C4-2B (cell line): ENCODE results near the gene SLC13A2.

Experiments
- H3K27ac ChIP-seq: fragments of 450-650 bp; 2 replicates; pipeline ENCODE4 v1.5.1; 2017
- ZFX ChIP-seq: fragments of 450-650 bp; IDR thresholded peaks from 2 replicates; pipeline ENCODE4 v1.6.1; 2017
- TF ChIP-seq, protein P1 (sequence below): fragments of 450-650 bp; conservative IDR thresholded peaks from 2 replicates; pipeline ENCODE4 v1.5.1; 2017; ENCODE audit warnings: mild to moderate bottlenecking

Gene SLC13A2

DNA sequence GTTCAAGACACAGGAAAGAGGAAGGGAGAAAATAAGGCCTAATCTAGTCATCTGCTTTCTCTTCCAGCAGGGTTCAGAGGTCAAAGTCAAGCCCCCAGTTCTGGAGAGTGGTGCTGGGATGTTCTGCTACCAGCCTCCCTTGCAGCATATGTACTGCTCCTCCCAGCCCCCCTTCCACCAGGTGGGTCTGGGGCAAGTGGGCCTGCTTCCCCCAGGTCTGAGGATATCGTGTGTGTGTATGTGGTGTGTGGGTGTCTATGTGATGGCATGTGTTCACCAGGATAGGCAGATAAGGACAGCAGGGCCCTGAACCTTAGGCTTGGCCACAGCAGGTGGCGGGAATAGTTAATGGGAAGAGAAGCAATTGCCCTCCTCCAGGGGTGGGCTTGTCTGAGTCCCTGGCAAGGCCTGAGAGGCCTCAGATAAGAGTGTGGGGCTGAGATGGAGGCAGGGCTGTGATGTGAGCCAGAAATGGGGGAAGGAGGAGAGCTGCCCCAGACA lies 53.8 kb downstream of the SLC13A2 start:
- H3K27ac ChIP-seq = peak overlapping the region; percentile 86
- TF ChIP-seq ZFX = no peak
- TF ChIP-seq, protein P1, sequence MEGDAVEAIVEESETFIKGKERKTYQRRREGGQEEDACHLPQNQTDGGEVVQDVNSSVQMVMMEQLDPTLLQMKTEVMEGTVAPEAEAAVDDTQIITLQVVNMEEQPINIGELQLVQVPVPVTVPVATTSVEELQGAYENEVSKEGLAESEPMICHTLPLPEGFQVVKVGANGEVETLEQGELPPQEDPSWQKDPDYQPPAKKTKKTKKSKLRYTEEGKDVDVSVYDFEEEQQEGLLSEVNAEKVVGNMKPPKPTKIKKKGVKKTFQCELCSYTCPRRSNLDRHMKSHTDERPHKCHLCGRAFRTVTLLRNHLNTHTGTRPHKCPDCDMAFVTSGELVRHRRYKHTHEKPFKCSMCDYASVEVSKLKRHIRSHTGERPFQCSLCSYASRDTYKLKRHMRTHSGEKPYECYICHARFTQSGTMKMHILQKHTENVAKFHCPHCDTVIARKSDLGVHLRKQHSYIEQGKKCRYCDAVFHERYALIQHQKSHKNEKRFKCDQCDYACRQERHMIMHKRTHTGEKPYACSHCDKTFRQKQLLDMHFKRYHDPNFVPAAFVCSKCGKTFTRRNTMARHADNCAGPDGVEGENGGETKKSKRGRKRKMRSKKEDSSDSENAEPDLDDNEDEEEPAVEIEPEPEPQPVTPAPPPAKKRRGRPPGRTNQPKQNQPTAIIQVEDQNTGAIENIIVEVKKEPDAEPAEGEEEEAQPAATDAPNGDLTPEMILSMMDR = no peak

DNA sequence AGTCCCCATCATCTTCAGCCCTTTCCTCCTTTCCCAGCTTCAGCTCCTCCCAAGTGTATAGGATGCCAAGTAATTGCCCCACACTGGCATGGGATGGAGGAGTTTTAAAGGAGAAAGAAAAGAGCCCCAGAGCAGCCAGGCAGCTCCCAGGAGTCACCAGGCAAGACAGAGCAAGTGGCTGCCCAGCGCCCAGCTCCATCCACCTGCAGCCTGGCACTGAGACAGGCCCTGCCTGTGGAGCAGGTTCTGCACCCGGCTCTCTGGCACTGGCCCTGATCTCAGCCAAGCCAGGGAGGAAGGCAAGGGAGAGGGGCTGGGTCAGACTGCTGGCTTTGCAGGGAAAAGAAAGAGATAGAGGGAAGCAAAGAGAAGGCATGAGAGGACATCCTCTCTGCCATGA lies 54.4 kb downstream of the SLC13A2 start:
- H3K27ac ChIP-seq = peak overlapping the region; percentile 86
- no peak for TF ChIP-seq ZFX
- TF ChIP-seq, protein P1 = no peak

DNA sequence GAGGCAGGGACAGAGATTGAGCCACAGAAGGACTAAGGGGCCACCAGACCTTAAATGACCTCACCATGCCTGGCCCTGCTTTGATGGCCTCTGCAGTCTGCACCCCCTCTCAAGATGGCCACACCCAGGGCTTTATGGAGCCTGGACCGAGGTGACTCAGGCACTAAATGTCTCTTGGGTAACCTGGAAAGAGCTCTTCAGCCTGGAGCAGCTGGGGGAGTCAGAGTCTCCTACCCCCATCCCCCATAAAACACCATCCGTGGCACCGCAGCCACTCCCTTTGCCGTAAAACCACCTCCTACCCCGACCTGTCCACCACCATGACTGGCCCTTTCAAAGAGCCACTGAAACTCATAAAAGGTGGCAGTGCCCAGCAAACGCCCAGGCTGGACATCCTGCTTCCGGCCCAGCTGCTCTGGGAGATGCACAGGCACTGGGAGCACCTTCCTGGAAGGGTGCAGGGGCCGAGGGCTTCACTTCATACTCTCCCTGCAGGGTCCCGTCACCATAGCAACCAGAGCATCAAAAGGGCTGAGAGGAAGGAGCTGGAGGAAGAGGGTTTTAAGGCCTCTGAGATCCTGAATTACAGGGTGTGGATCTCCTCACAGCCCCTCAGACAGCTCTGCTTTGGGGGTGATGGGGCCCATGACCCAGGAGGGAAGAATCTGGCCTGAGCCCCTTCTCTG lies 55.0 kb downstream of the SLC13A2 start:
- TF ChIP-seq, protein P1 = no peak
- no peak for TF ChIP-seq ZFX
- peak overlapping the region; percentile 86 for H3K27ac ChIP-seq

DNA sequence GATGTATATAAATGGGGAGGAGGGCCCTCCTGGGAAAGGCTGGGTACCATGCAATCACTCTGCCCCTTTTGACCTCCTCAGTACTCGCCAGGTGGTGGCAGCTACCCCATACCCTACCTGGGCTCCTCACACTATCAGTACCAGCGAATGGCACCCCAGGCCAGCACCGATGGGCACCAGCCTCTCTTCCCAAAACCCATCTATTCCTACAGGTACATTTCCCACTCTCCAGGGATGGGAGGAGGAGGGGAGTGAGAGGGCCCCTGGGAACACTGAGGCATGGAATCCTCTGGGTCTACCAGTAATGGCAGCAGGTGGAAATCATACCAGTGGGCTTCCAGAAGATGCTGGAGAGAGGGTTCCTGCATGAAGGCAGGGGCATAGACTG lies 55.6 kb downstream of the SLC13A2 start:
- TF ChIP-seq, protein P1 = no peak
- TF ChIP-seq ZFX = no peak
- peak overlapping the region; percentile 86 for H3K27ac ChIP-seq

DNA sequence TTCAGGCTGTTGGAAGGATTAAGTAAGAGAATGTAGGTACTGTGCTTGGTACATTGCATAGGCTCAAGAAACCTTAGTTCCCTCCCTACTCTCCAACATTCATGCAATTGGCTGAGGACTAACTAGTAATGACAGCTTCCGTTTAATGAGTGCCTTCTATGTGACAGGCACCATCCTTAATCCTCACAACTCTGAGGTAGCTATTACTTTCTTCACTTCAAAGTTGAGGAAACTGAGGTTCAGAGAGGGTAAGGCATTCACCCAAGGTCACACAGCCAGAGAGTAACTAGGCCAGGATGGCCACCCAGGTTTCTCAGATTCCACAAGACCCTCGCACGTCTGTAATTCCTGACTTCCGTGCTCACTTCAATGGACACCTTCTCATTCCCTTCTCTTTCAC lies 56.8 kb downstream of the SLC13A2 start:
- no peak for TF ChIP-seq ZFX
- TF ChIP-seq, protein P1 = no peak
- no peak overlapping the region for H3K27ac ChIP-seq

DNA sequence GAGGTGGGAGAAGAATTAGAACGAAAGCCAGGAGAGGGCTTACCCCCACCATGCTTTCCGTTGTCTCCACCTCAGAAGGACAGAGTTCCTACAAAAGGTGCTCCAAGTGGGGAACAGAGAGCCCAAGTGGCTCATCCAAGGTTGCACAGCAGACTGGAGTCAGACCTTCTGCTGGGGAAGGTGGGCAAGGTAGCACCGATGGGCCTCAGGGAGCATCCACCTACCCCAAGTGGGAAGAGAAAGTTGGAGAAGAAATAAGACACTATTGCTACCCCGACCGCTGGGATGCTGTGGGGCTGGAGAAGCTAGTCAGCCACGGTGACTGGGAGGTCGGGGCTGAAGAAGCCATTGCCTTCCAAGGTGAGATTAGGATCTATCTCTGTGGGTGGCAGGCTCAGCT lies 57.5 kb downstream of the SLC13A2 start:
- no peak overlapping the region for H3K27ac ChIP-seq

More for the DNA sequence above, 57.5 kb downstream of the SLC13A2 start:
- TF ChIP-seq, protein P1 = no peak
- no peak for TF ChIP-seq ZFX
